Activated CD4-positive, alpha-beta T cell treated with anti-CD3 and anti-CD28 coated beads for 36 hours (primary cell): ENCODE data around the gene C11orf24. TPM values are rescaled to one million over a fixed set of nuclear protein-coding genes. Genes with fewer than 3 reads are reported as not detected.
"Not testable (repeated sequence)": the region's sequence is repeated elsewhere in the genome, so short reads cannot be mapped to it uniquely, and the experiment has no call there.

Experiments used
- ATAC-seq: fragments of 200-7000 bp; cut with Tn5 transposase; one replicate; pipeline ENCODE4 v1.10.0; 2021; ENCODE audit warnings: mild to moderate bottlenecking, moderate library complexity
- CTCF ChIA-PET: fragments of 350-600 bp; sonication (Branson Sonifier 250); formaldehyde crosslinking; loops from one replicate; lab custom pipeline; 2021; ENCODE audit warnings: antibody characterized with exemption; lab: Charles Lee
- POLR2A ChIA-PET: fragments of 350-600 bp; sonication (Branson Sonifier 250); formaldehyde crosslinking; loops from one replicate; lab custom pipeline; 2021; ENCODE audit warnings: antibody characterized with exemption, inconsistent platforms; lab: Charles Lee
- DNase-seq: peaks from one replicate; pipeline ENCODE4 v3.0.0-alpha.2; 2020
- H3K27ac Mint-ChIP-seq: one replicate; pipeline ENCODE4 v1.8.0; 2021; ENCODE audit warnings: mixed read lengths
- H3K27me3 Mint-ChIP-seq: one replicate; pipeline ENCODE4 v1.8.0; 2021; ENCODE audit warnings: mixed read lengths
- H3K36me3 Mint-ChIP-seq: one replicate; pipeline ENCODE4 v1.8.0; 2021; ENCODE audit warnings: low read depth, mixed read lengths
- H3K4me1 Mint-ChIP-seq: one replicate; pipeline ENCODE4 v1.8.0; 2021; ENCODE audit warnings: mixed read lengths
- H3K4me3 Mint-ChIP-seq: one replicate; pipeline ENCODE4 v1.8.0; 2021; ENCODE audit warnings: mild to moderate bottlenecking, moderate library complexity, mixed read lengths
- H3K9me3 Mint-ChIP-seq: one replicate; pipeline ENCODE4 v1.8.0; 2021; ENCODE audit warnings: low read depth, mixed read lengths
- intact Hi-C, 2 experiments: fragments of 100-400 bp; cut with DNase I in 1 of 2; cut with micrococcal nuclease in 1 of 2; formaldehyde crosslinking; loops; one replicate each; pipeline versions ENCODE4 v1.14.2 to v1.15.1; 2022 to 2024; cut with DNase I, micrococcal nuclease
- total RNA-seq, 2 experiments: library from RNA; stranded (reverse); gene quantifications; one replicate each; pipeline ENCODE4 v1.2.3, GENCODE V29; 2021

Gene C11orf24
- total RNA-seq, 2 experiments from 2014 or later = 29.4 to 37.4 TPM

GRCh38 chr11:68309621-68310185 lies 37.9 kb upstream of the C11orf24 start:
- ChIA-PET CTCF (no interaction called here), POLR2A (no interaction called here)
- intact Hi-C loops = loop anchor here in 1 of 2 experiments (5.0 kb wide), 1 partner anchor 73 kb away; no protein-coding TSS in a partner anchor
- H3K27me3 Mint-ChIP-seq = peaks cover 3% of the 10 kb centered on the region
- H3K4me3 Mint-ChIP-seq = no peak overlapping the region
- no peaks in the 10 kb centered on the region for H3K9me3 Mint-ChIP-seq
- ATAC-seq (no peak), DNase-seq (no peak)
- H3K4me1 Mint-ChIP-seq = peaks cover 13% of the 10 kb centered on the region
- H3K27ac Mint-ChIP-seq = no peak overlapping the region
- no peaks in the 10 kb centered on the region for H3K36me3 Mint-ChIP-seq

GRCh38 chr11:68308068-68308467 lies 36.3 kb upstream of the C11orf24 start:
- CTCF ChIA-PET = interaction anchor here (1.0 kb wide), 1 partner anchor 23 kb away, joined by 4 read pairs; no protein-coding TSS in a partner anchor
- POLR2A ChIA-PET = no interaction called here
- no peaks in the 10 kb centered on the region for H3K9me3 Mint-ChIP-seq
- no peak for DNase-seq
- H3K27ac Mint-ChIP-seq = no peak overlapping the region
- no peak overlapping the region for H3K4me3 Mint-ChIP-seq
- no peaks in the 10 kb centered on the region for H3K36me3 Mint-ChIP-seq
- no peaks in the 10 kb centered on the region for H3K4me1 Mint-ChIP-seq
- intact Hi-C loops = no loop called here
- no peak for ATAC-seq
- no peaks in the 10 kb centered on the region for H3K27me3 Mint-ChIP-seq

- ChIA-PET POLR2A (no interaction called here), CTCF (no interaction called here)
- no peak for DNase-seq
- H3K4me3 Mint-ChIP-seq = no peak overlapping the region
- intact Hi-C loops = no loop called here
- ATAC-seq = no peak
- no peaks in the 10 kb centered on the region for H3K27me3 Mint-ChIP-seq
- no peaks in the 10 kb centered on the region for H3K36me3 Mint-ChIP-seq
- no peak overlapping the region for H3K27ac Mint-ChIP-seq
- no peaks in the 10 kb centered on the region for H3K9me3 Mint-ChIP-seq
- H3K4me1 Mint-ChIP-seq = no peaks in the 10 kb centered on the region
These were observed 34.9 kb upstream of the C11orf24 start for GRCh38 chr11:68306636-68307035.

GRCh38 chr11:68303982-68304780 lies 32.4 kb upstream of the C11orf24 start:
- H3K4me3 Mint-ChIP-seq = no peak overlapping the region
- ChIA-PET POLR2A (no interaction called here), CTCF (interaction anchor here (2.0 to 3.0 kb wide), 2 partner anchors 45 to 47 kb away, joined by 5 to 11 read pairs; no protein-coding TSS in a partner anchor)
- ATAC-seq = no peak
- H3K9me3 Mint-ChIP-seq = no peaks in the 10 kb centered on the region
- no peaks in the 10 kb centered on the region for H3K4me1 Mint-ChIP-seq
- H3K36me3 Mint-ChIP-seq = no peaks in the 10 kb centered on the region
- H3K27me3 Mint-ChIP-seq = no peaks in the 10 kb centered on the region
- intact Hi-C loops = no loop called here
- no peak overlapping the region for H3K27ac Mint-ChIP-seq
- no peak for DNase-seq

GRCh38 chr11:68303083-68303482 lies 31.3 kb upstream of the C11orf24 start:
- ATAC-seq (no peak), DNase-seq (no peak)
- H3K27me3 Mint-ChIP-seq = no peaks in the 10 kb centered on the region
- no peaks in the 10 kb centered on the region for H3K9me3 Mint-ChIP-seq
- CTCF ChIA-PET = interaction anchor here (0.8 to 3.0 kb wide), 4 partner anchors 11 to 46 kb away, joined by 3 to 11 read pairs (median 4); no protein-coding TSS in a partner anchor
- intact Hi-C loops = no loop called here
- H3K27ac Mint-ChIP-seq = no peak overlapping the region
- POLR2A ChIA-PET = interaction anchor here (0.6 kb wide), 1 partner anchor 32 kb away, joined by 5 read pairs; no protein-coding TSS in a partner anchor
- no peak overlapping the region for H3K4me3 Mint-ChIP-seq
- no peaks in the 10 kb centered on the region for H3K36me3 Mint-ChIP-seq
- no peaks in the 10 kb centered on the region for H3K4me1 Mint-ChIP-seq

GRCh38 chr11:68302670-68303069 lies 30.9 kb upstream of the C11orf24 start:
- ChIA-PET POLR2A (interaction anchor here (0.6 kb wide), 1 partner anchor 32 kb away, joined by 5 read pairs; no protein-coding TSS in a partner anchor), CTCF (interaction anchor here (0.8 to 3.0 kb wide), 4 partner anchors 11 to 45 kb away, joined by 3 to 11 read pairs (median 4); no protein-coding TSS in a partner anchor)
- Mint-ChIP-seq H3K4me1 (no peaks in the 10 kb centered on the region), H3K27me3 (no peaks in the 10 kb centered on the region), H3K4me3 (no peak overlapping the region), H3K27ac (no peak overlapping the region), H3K36me3 (no peaks in the 10 kb centered on the region), H3K9me3 (no peaks in the 10 kb centered on the region)
- no peak for ATAC-seq
- intact Hi-C loops = no loop called here
- no peak for DNase-seq

- Mint-ChIP-seq H3K4me1 (no peaks in the 10 kb centered on the region), H3K4me3 (no peak overlapping the region), H3K9me3 (no peaks in the 10 kb centered on the region), H3K27ac (no peak overlapping the region), H3K27me3 (no peaks in the 10 kb centered on the region), H3K36me3 (no peaks in the 10 kb centered on the region)
- intact Hi-C loops = no loop called here
- POLR2A ChIA-PET = no interaction called here
- ATAC-seq = no peak
- no peak for DNase-seq
- CTCF ChIA-PET = interaction anchor here (1.1 to 3.0 kb wide), 3 partner anchors 36 to 45 kb away, joined by 3 to 11 read pairs (median 5); no protein-coding TSS in a partner anchor
These were observed 30.5 kb upstream of the C11orf24 start for GRCh38 chr11:68302256-68302655.

- intact Hi-C loops = no loop called here
- H3K4me3 Mint-ChIP-seq = no peak overlapping the region
- no peaks in the 10 kb centered on the region for H3K9me3 Mint-ChIP-seq
- POLR2A ChIA-PET = no interaction called here
- H3K4me1 Mint-ChIP-seq = no peaks in the 10 kb centered on the region
- ATAC-seq (no peak), DNase-seq (no peak)
- CTCF ChIA-PET = interaction anchor here (0.6 to 5.8 kb wide), 5 partner anchors 11 to 320 kb away, joined by 3 to 110 read pairs (median 5); partner anchors contain the start of gene C11orf24
- no peaks in the 10 kb centered on the region for H3K27me3 Mint-ChIP-seq
- no peak overlapping the region for H3K27ac Mint-ChIP-seq
- no peaks in the 10 kb centered on the region for H3K36me3 Mint-ChIP-seq
These were observed 28.5 kb upstream of the C11orf24 start for GRCh38 chr11:68300076-68300830.

GRCh38 chr11:68299517-68299879 lies 27.7 kb upstream of the C11orf24 start:
- H3K36me3 Mint-ChIP-seq, H3K9me3 Mint-ChIP-seq, intact Hi-C loops, POLR2A ChIA-PET, H3K4me3 Mint-ChIP-seq, H3K4me1 Mint-ChIP-seq, ATAC-seq, H3K27me3 Mint-ChIP-seq, DNase-seq, H3K27ac Mint-ChIP-seq: not testable (repeated sequence)
- CTCF ChIA-PET = interaction anchor here (0.7 to 5.8 kb wide), 8 partner anchors 12 to 183 kb away, joined by 3 to 110 read pairs (median 6); partner anchors contain the start of gene C11orf24

- ChIA-PET POLR2A (no interaction called here), CTCF (interaction anchor here (0.6 to 5.8 kb wide), 16 partner anchors 9 to 183 kb away, joined by 3 to 110 read pairs (median 4); partner anchors contain the start of gene C11orf24)
- DNase-seq (no peak), ATAC-seq (no peak)
- Mint-ChIP-seq H3K9me3 (no peaks in the 10 kb centered on the region), H3K4me3 (no peak overlapping the region), H3K4me1 (no peaks in the 10 kb centered on the region), H3K27ac (no peak overlapping the region), H3K27me3 (no peaks in the 10 kb centered on the region), H3K36me3 (no peaks in the 10 kb centered on the region)
- intact Hi-C loops = no loop called here
These were observed 27.1 kb upstream of the C11orf24 start for GRCh38 chr11:68298659-68299516.
